ENCODE measurements around the gene KDM3A.

DNA sequence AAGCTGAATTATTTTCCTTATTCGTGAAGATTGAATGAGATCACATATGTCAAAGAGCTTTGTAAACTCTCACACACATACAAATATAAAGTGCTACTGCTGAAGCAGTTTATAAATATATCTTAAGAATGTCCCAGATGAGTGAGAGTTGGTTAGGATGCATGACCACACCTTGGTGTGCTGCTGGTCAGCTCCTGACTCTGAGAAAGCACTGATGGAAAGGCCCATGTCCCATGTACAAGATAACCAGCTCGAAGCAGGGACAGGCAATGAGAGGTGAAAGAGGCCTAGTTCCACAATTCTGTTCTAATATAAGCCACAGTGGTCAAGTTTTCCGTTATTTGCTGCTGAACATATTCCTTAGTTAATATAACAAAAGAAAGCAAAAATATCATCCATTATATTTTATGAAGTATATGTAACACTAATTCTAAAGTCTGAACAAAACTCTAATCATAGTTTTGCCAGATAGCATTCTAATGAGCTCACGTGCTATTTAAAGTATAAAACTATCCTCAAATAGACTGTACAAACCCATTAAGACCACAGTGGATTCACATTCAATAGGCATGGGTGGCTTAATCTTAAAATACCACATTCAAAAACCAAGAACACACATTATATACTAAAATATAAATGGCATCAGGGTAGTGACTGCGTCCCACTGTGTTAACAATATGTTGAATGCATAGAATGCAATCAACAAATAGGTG, 72.9 kb downstream of the KDM3A start:
- no peak for TF ChIP-seq ZFP3 (CRISPR knock-in tag; IDR thresholded peaks at IDR 0.05)
- no peak for TF ChIP-seq OSR1 (CRISPR knock-in tag; IDR thresholded peaks at IDR 0.05)
- TF ChIP-seq ZFP30 (CRISPR knock-in tag; IDR thresholded peaks at IDR 0.05): no peak
- no peak for TF ChIP-seq GLIS3 (CRISPR knock-in tag; IDR thresholded peaks at IDR 0.05)
- TF ChIP-seq PPARA (CRISPR knock-in tag; IDR thresholded peaks at IDR 0.05; ENCODE audit: borderline replicate concordance): no peak
- TF ChIP-seq RARB (CRISPR knock-in tag; IDR thresholded peaks at IDR 0.05): no peak
- no peak for TF ChIP-seq ARNTL (CRISPR knock-in tag; IDR thresholded peaks at IDR 0.05; ENCODE audit: borderline replicate concordance, low read depth)
- TF ChIP-seq, protein P1, sequence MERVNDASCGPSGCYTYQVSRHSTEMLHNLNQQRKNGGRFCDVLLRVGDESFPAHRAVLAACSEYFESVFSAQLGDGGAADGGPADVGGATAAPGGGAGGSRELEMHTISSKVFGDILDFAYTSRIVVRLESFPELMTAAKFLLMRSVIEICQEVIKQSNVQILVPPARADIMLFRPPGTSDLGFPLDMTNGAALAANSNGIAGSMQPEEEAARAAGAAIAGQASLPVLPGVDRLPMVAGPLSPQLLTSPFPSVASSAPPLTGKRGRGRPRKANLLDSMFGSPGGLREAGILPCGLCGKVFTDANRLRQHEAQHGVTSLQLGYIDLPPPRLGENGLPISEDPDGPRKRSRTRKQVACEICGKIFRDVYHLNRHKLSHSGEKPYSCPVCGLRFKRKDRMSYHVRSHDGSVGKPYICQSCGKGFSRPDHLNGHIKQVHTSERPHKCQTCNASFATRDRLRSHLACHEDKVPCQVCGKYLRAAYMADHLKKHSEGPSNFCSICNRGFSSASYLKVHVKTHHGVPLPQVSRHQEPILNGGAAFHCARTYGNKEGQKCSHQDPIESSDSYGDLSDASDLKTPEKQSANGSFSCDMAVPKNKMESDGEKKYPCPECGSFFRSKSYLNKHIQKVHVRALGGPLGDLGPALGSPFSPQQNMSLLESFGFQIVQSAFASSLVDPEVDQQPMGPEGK (CRISPR knock-in tag; IDR thresholded peaks at IDR 0.05; ENCODE audit: borderline replicate concordance): no peak
- TF ChIP-seq CREB5 (CRISPR knock-in tag; IDR thresholded peaks at IDR 0.05; ENCODE audit: low read depth): no peak
- no peak for TF ChIP-seq SNAI2 (CRISPR knock-in tag; IDR thresholded peaks at IDR 0.05)
- TF ChIP-seq TCF4 (CRISPR knock-in tag; IDR thresholded peaks at IDR 0.05; ENCODE audit: borderline replicate concordance): no peak
- no peak for TF ChIP-seq ZNF565 (CRISPR knock-in tag; conservative IDR thresholded peaks at IDR 0.05; ENCODE audit: low read depth)
